HT-29 (cell line): Measurements from ENCODE around the gene ST6GAL1. TPM values are rescaled to one million over a fixed set of nuclear protein-coding genes. Genes with fewer than 3 reads are reported as not detected.

ENCODE experiments used
- DNase-seq: peaks from one replicate; pipeline ENCODE4 v3.0.0-alpha.2; 2015; ENCODE audit warnings: low spot score
- total RNA-seq: library from RNA; depleted of rRNA; stranded (reverse); fragments of >200 nt; shearing (Covaris generic); gene quantifications from 2 replicates; pipeline ENCODE4 v1.2.3, GENCODE V29; 2014

The ST6GAL1 gene
- total RNA-seq, 1 experiment from 2014 or later: 4.2 TPM

GRCh38 chr3:186915806-186916796 is 14.2 kb upstream of the ST6GAL1 start:
- DNase-seq: no peak

- no peak for DNase-seq
These were observed 12.6 kb upstream of the ST6GAL1 start for GRCh38 chr3:186917512-186918312.

- no peak for DNase-seq
These were observed 10.0 kb upstream of the ST6GAL1 start for GRCh38 chr3:186920301-186920700.

- no peak for DNase-seq
These were observed 9.5 kb upstream of the ST6GAL1 start for GRCh38 chr3:186920796-186921195.

- DNase-seq: no peak
These were observed 8.7 kb upstream of the ST6GAL1 start for GRCh38 chr3:186921578-186921977.

- no peak for DNase-seq
These were observed 8.1 kb upstream of the ST6GAL1 start for GRCh38 chr3:186922224-186922623.

GRCh38 chr3:186922790-186923189 is 7.5 kb upstream of the ST6GAL1 start:
- no peak for DNase-seq

GRCh38 chr3:186923241-186923640 is 7.1 kb upstream of the ST6GAL1 start:
- DNase-seq: no peak

- no peak for DNase-seq
These were observed 4.5 kb upstream of the ST6GAL1 start for GRCh38 chr3:186925826-186926225.

GRCh38 chr3:186929186-186929585 is 1.1 kb upstream of the ST6GAL1 start:
- no peak for DNase-seq

- DNase-seq: no peak
These were observed 641 bp upstream of the ST6GAL1 start for GRCh38 chr3:186929685-186930084.

GRCh38 chr3:186930641-186931531 is 560 bp downstream of the ST6GAL1 start:
- DNase-seq: peak; percentile 11

GRCh38 chr3:186931532-186932280 is 1.4 kb downstream of the ST6GAL1 start:
- no peak for DNase-seq

- DNase-seq: no peak
These were observed 2.2 kb downstream of the ST6GAL1 start for GRCh38 chr3:186932281-186933181.

- no peak for DNase-seq
These were observed 3.5 kb downstream of the ST6GAL1 start for GRCh38 chr3:186933816-186934215.

- no peak for DNase-seq
These were observed 4.8 kb downstream of the ST6GAL1 start for GRCh38 chr3:186935133-186935532.

GRCh38 chr3:186937017-186937875 is 6.9 kb downstream of the ST6GAL1 start:
- DNase-seq: no peak

- no peak for DNase-seq
These were observed 8.4 kb downstream of the ST6GAL1 start for GRCh38 chr3:186938716-186939115.

- DNase-seq: no peak
These were observed 9.2 kb downstream of the ST6GAL1 start for GRCh38 chr3:186939536-186939935.
